ENCODE results near the gene LRIG2. TPM values are rescaled to one million over a fixed set of nuclear protein-coding genes. Genes with fewer than 3 reads are reported as not detected.
A peak's percentile ranks its signal among the peaks of the same experiment; 100 is the strongest.
"Not testable (repeated sequence)": the region's sequence is repeated elsewhere in the genome, so short reads cannot be mapped to it uniquely, and the experiment has no call there.

LRIG2 gene
- total and polyA plus RNA-seq, 2 donors (not counting 1 experiment from before 2014, with no cell fraction given), result 12.4 to 30.6 TPM

DNA sequence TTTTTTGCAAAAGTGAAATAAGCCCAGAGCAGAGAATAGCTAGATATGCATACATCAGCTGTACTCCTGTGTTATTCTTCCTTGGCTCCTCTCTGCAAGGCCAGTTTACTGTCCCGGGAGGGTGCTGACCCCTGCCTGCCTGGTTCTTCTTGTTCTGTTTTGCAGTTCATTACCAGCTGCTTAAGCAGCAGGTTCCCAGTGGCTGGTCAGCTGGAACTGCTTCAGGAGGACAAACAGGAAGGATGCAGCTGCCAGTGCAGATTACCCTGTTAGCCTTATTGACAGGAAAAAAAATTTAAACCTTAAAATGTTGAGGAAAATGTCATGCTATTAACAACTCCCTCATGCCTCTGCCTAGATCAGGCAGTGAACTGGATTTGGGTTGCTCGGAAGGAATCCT lies 16.0 kb upstream of the LRIG2 start:
- ATAC-seq (ENCODE audit: low read depth), result no peak
- no peaks in the 10 kb centered on the region for H3K27me3 ChIP-seq (replicated peaks in 1 of 4; ENCODE audit: control extremely low read depth in 1 of 4, control insufficient read depth in 3 of 4, insufficient read depth in 4 of 4, low read length in 3 of 4)
- H2AFZ ChIP-seq (ENCODE audit: insufficient read depth, low read depth, low read length, poor library complexity, severe bottlenecking), result peak overlapping the region; percentile 71
- H3K27ac Mint-ChIP-seq, result peak overlapping the region; percentile 76
- peaks cover 13 to 15% of the 10 kb centered on the region in 2 donors for H3K4me1 ChIP-seq (ENCODE audit: control insufficient read depth in 2 of 2, insufficient read depth in 2 of 2, low read length in 2 of 2)
- H3K36me3 ChIP-seq (replicated peaks in 1 of 2; ENCODE audit: control extremely low read depth in 1 of 2, control insufficient read depth in 1 of 2, extremely low read depth in 1 of 2, insufficient read depth in 2 of 2, low read length in 1 of 2), result no peaks in the 10 kb centered on the region
- peak overlapping the region; percentile 68 for H3K4me3 Mint-ChIP-seq
- no peaks in the 10 kb centered on the region for H3K27me3 Mint-ChIP-seq
- no peaks in the 10 kb centered on the region for H4K20me1 ChIP-seq (ENCODE audit: control insufficient read depth, insufficient read depth, low read length, poor library complexity, severe bottlenecking)
- H3K9ac ChIP-seq (ENCODE audit: low read length), result peak overlapping the region; percentile 48
- intact Hi-C loops (cut with micrococcal nuclease), result no loop called here
- H3K4me1 Mint-ChIP-seq, result peaks cover 17% of the 10 kb centered on the region
- no peaks in the 10 kb centered on the region for H3K9me3 ChIP-seq (ENCODE audit: control extremely low read depth in 1 of 3, control insufficient read depth in 2 of 3, insufficient read depth in 1 of 3, low read length in 2 of 3)
- no peak for TF ChIP-seq EZH2 (IDR thresholded peaks at IDR 0.05; ENCODE audit: borderline replicate concordance, insufficient read depth, low read depth, low read length, poor library complexity, severe bottlenecking)
- TF ChIP-seq, protein P1, sequence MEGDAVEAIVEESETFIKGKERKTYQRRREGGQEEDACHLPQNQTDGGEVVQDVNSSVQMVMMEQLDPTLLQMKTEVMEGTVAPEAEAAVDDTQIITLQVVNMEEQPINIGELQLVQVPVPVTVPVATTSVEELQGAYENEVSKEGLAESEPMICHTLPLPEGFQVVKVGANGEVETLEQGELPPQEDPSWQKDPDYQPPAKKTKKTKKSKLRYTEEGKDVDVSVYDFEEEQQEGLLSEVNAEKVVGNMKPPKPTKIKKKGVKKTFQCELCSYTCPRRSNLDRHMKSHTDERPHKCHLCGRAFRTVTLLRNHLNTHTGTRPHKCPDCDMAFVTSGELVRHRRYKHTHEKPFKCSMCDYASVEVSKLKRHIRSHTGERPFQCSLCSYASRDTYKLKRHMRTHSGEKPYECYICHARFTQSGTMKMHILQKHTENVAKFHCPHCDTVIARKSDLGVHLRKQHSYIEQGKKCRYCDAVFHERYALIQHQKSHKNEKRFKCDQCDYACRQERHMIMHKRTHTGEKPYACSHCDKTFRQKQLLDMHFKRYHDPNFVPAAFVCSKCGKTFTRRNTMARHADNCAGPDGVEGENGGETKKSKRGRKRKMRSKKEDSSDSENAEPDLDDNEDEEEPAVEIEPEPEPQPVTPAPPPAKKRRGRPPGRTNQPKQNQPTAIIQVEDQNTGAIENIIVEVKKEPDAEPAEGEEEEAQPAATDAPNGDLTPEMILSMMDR (IDR thresholded peaks at IDR 0.05), result no peak
- H3K27ac ChIP-seq (ENCODE audit: low read length in 2 of 2), result peak overlapping the region in 1 of 2 donors; percentile 57
- ChIA-PET CTCF (interaction anchor here (0.6 to 4.2 kb wide), 6 partner anchors 10 to 341 kb away, joined by 3 to 20 read pairs (median 5); partner anchors contain the start of genes LRIG2 and PPM1J), POLR2A (no interaction called here)
- no peaks in the 10 kb centered on the region for H3K9me3 Mint-ChIP-seq (ENCODE audit: insufficient read depth)
- WGBS (ENCODE audit: insufficient coverage), result 50% methylated on average over 2 of the region's 2 CpGs
- no peaks in the 10 kb centered on the region for H3K79me2 ChIP-seq (ENCODE audit: control insufficient read depth, insufficient read depth, low read length)
- DNase-seq, result peak; percentile 15
- peak overlapping the region; percentile 76 for H3K4me2 ChIP-seq (replicated peaks; ENCODE audit: low read depth, low read length, poor library complexity, severe bottlenecking)
- peak overlapping the region in 3 of 5 experiments; percentile 7 to 51 (median 40) for H3K4me3 ChIP-seq (ENCODE audit: control extremely low read depth in 1 of 5, extremely low read depth in 1 of 5, insufficient read depth in 1 of 5, low read depth in 2 of 5, low read length in 4 of 5)

DNA sequence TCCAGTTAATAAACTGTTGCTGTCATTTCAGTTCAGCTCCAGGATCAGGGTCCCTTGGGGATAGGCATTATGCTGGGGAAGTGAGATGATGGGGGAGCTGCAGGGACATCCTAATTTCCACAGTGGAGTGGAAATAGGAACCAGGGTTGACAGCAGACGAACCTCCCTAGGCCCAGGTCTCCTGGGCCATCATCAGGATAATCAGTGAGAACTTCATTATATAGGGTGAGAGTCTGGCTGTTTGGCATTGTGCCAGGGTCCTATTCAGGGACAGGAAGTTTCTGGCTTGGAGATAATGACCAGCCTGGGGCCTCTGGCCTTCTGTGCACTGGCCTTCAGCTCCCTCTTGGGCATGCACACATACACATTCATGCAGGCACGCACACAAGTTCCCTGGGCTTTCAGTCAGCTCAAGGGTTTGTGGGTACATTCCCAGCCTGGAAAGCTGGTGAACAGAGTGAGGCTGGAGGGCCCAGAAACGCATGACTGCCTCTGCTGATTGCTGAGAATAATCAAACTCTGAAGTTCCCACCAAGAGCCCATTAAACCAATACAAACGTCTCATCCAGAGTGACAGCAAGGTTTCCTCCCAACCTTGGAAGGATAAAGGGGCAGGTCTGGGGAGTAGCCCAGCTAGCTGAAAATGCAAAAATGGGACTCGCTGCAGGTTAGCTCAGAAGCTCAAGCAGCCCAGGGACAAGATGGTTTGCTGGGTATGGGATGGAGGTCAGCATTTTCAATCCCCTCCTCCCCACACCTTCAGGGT lies 13.9 kb upstream of the LRIG2 start:
- peaks cover 17% of the 10 kb centered on the region for H3K4me1 Mint-ChIP-seq
- ATAC-seq (ENCODE audit: low read depth) (no peak), DNase-seq (no peak)
- intact Hi-C loops (cut with micrococcal nuclease), result no loop called here
- H3K27me3 Mint-ChIP-seq, result no peaks in the 10 kb centered on the region
- Histone ChIP-seq H3K4me1 (ENCODE audit: control insufficient read depth in 2 of 2, insufficient read depth in 2 of 2, low read length in 2 of 2) (peaks cover 13 to 15% of the 10 kb centered on the region in 2 donors), H4K20me1 (ENCODE audit: control insufficient read depth, insufficient read depth, low read length, poor library complexity, severe bottlenecking) (no peaks in the 10 kb centered on the region), H3K27me3 (replicated peaks in 1 of 4; ENCODE audit: control extremely low read depth in 1 of 4, control insufficient read depth in 3 of 4, insufficient read depth in 4 of 4, low read length in 3 of 4) (no peaks in the 10 kb centered on the region), H3K4me3 (ENCODE audit: control extremely low read depth in 1 of 5, extremely low read depth in 1 of 5, insufficient read depth in 1 of 5, low read depth in 2 of 5, low read length in 4 of 5) (no peak overlapping the region), H3K9ac (ENCODE audit: low read length) (no peak overlapping the region), H3K79me2 (ENCODE audit: control insufficient read depth, insufficient read depth, low read length) (no peaks in the 10 kb centered on the region), H2AFZ (ENCODE audit: insufficient read depth, low read depth, low read length, poor library complexity, severe bottlenecking) (no peak overlapping the region), H3K4me2 (replicated peaks; ENCODE audit: low read depth, low read length, poor library complexity, severe bottlenecking) (no peak overlapping the region), H3K27ac (ENCODE audit: low read length in 2 of 2) (no peak overlapping the region), H3K9me3 (ENCODE audit: control extremely low read depth in 1 of 3, control insufficient read depth in 2 of 3, insufficient read depth in 1 of 3, low read length in 2 of 3) (peaks cover 0 to under 1% (median 0%) of the 10 kb centered on the region in 3 donors), H3K36me3 (replicated peaks in 1 of 2; ENCODE audit: control extremely low read depth in 1 of 2, control insufficient read depth in 1 of 2, extremely low read depth in 1 of 2, insufficient read depth in 2 of 2, low read length in 1 of 2) (no peaks in the 10 kb centered on the region)
- no peak overlapping the region for H3K27ac Mint-ChIP-seq
- no peak for TF ChIP-seq EZH2 (IDR thresholded peaks at IDR 0.05; ENCODE audit: borderline replicate concordance, insufficient read depth, low read depth, low read length, poor library complexity, severe bottlenecking)
- TF ChIP-seq, protein P1 (IDR thresholded peaks at IDR 0.05), result no peak
- H3K9me3 Mint-ChIP-seq (ENCODE audit: insufficient read depth), result no peaks in the 10 kb centered on the region
- ChIA-PET CTCF (interaction anchor here (0.6 to 4.2 kb wide), 3 partner anchors 14 to 315 kb away, joined by 3 to 20 read pairs (median 4); partner anchors contain the start of gene LRIG2), POLR2A (no interaction called here)
- no peak overlapping the region for H3K4me3 Mint-ChIP-seq
- 87% methylated on average over 2 of the region's 5 CpGs for WGBS (ENCODE audit: insufficient coverage)

DNA sequence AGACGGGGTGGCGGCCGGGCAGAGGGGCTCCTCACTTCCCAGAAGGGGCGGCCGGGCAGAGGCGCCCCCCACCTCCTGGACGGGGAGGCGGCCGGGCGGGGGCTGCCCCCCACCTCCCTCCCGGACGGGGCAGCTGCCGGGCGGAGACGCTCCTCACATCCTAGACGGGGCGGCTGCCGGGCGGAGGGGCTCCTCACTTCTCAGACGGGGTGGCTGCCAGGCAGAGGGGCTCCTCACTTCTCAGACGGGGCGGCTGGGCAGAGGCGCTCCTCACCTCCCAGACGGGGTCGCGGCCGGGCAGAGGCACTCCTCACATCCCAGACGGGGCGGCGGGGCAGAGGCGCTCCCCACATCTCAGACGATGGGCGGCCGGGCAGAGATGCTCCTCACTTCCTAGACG lies 9.5 kb upstream of the LRIG2 start:
- H3K9me3 ChIP-seq (ENCODE audit: control extremely low read depth in 1 of 3, control insufficient read depth in 2 of 3, insufficient read depth in 1 of 3, low read length in 2 of 3); intact Hi-C loops (cut with micrococcal nuclease); H3K4me1 Mint-ChIP-seq; H3K4me3 Mint-ChIP-seq; H3K36me3 ChIP-seq (replicated peaks in 1 of 2; ENCODE audit: control extremely low read depth in 1 of 2, control insufficient read depth in 1 of 2, extremely low read depth in 1 of 2, insufficient read depth in 2 of 2, low read length in 1 of 2); ATAC-seq (ENCODE audit: low read depth); H3K4me2 ChIP-seq (replicated peaks; ENCODE audit: low read depth, low read length, poor library complexity, severe bottlenecking); H3K27me3 ChIP-seq (replicated peaks in 1 of 4; ENCODE audit: control extremely low read depth in 1 of 4, control insufficient read depth in 3 of 4, insufficient read depth in 4 of 4, low read length in 3 of 4); H4K20me1 ChIP-seq (ENCODE audit: control insufficient read depth, insufficient read depth, low read length, poor library complexity, severe bottlenecking); DNase-seq; H3K4me3 ChIP-seq (ENCODE audit: control extremely low read depth in 1 of 5, extremely low read depth in 1 of 5, insufficient read depth in 1 of 5, low read depth in 2 of 5, low read length in 4 of 5); H3K27ac ChIP-seq (ENCODE audit: low read length in 2 of 2); H3K9ac ChIP-seq (ENCODE audit: low read length); H3K79me2 ChIP-seq (ENCODE audit: control insufficient read depth, insufficient read depth, low read length); POLR2A ChIA-PET; H3K27ac Mint-ChIP-seq; H3K9me3 Mint-ChIP-seq (ENCODE audit: insufficient read depth); CTCF ChIA-PET; H3K4me1 ChIP-seq (ENCODE audit: control insufficient read depth in 2 of 2, insufficient read depth in 2 of 2, low read length in 2 of 2); H2AFZ ChIP-seq (ENCODE audit: insufficient read depth, low read depth, low read length, poor library complexity, severe bottlenecking); H3K27me3 Mint-ChIP-seq: not testable (repeated sequence)
- WGBS (ENCODE audit: insufficient coverage), result 96% methylated on average over 16 of the region's 35 CpGs

Measured in B cell (primary cell).